Common myeloid progenitor, CD34-positive (primary cell): Measurements from ENCODE around the gene LAMTOR5.
"Not testable (repeated sequence)": the region's sequence is repeated elsewhere in the genome, so short reads cannot be mapped to it uniquely, and the experiment has no call there.

Experiments used
- CTCF ChIA-PET: fragments of 350-600 bp; sonication (Branson Sonifier 250); formaldehyde crosslinking; loops from one replicate; lab custom pipeline; 2021; ENCODE audit warnings: antibody characterized with exemption; lab: Charles Lee
- POLR2A ChIA-PET: fragments of 350-600 bp; sonication (Branson Sonifier 250); formaldehyde crosslinking; loops from one replicate; lab custom pipeline; 2021; ENCODE audit warnings: antibody characterized with exemption; lab: Charles Lee
- DNase-seq, 3 donors: peaks; one replicate each; pipeline versions ENCODE4 v3.0.0 to v3.0.0-alpha.2; 2013
- H3K27ac ChIP-seq, 2 experiments: 1 replicate in 1 of 2; 2 replicates in 1 of 2; pipeline ENCODE4 v1.7.0; 2013; ENCODE audit warnings: inconsistent platforms in 2 of 2, low read length in 2 of 2, mild to moderate bottlenecking in 2 of 2, low read depth in 1 of 2, moderate library complexity in 1 of 2; ENCODE audit not compliant: severe bottlenecking in 2 of 2, insufficient read depth in 1 of 2, poor library complexity in 1 of 2
- H3K27me3 ChIP-seq, 5 experiments: replicated peaks in 2 of 5; 1 replicate in 3 of 5; 2 replicates in 2 of 5; pipeline versions ENCODE4 v1.6.1 to v1.7.0; 2013; ENCODE audit warnings: low read length in 4 of 5, mild to moderate bottlenecking in 2 of 5, moderate library complexity in 2 of 5, inconsistent platforms in 1 of 5; ENCODE audit not compliant: insufficient read depth in 5 of 5, control insufficient read depth in 4 of 5
- H3K36me3 ChIP-seq, 4 experiments: 1 replicate in 2 of 4; 2 replicates in 2 of 4; pipeline versions ENCODE4 v1.6.1 to v1.7.0; 2013; ENCODE audit warnings: low read length in 3 of 4, control low read depth in 1 of 4, mild to moderate bottlenecking in 1 of 4; ENCODE audit not compliant: control insufficient read depth in 4 of 4, insufficient read depth in 4 of 4
- H3K4me1 ChIP-seq, 4 experiments: 1 replicate in 3 of 4; 2 replicates in 1 of 4; pipeline versions ENCODE4 v1.6.1 to v1.7.1; 2013; ENCODE audit warnings: low read length in 3 of 4, mild to moderate bottlenecking in 3 of 4, control low read depth in 1 of 4, inconsistent platforms in 1 of 4, moderate library complexity in 1 of 4; ENCODE audit not compliant: control insufficient read depth in 4 of 4, insufficient read depth in 4 of 4; ENCODE audit errors: control extremely low read depth in 1 of 4
- H3K4me3 ChIP-seq, 7 experiments: 1 replicate in 4 of 7; 2 replicates in 3 of 7; pipeline versions ENCODE4 v1.5.1 to v1.7.0; 2013; ENCODE audit warnings: mild to moderate bottlenecking in 7 of 7, low read length in 6 of 7, moderate library complexity in 6 of 7, inconsistent platforms in 2 of 7, low read depth in 2 of 7, control low read depth in 1 of 7; ENCODE audit not compliant: insufficient read depth in 4 of 7, control insufficient read depth in 1 of 7; ENCODE audit errors: extremely low read depth in 1 of 7
- H3K9me3 ChIP-seq, 5 experiments: 1 replicate in 4 of 5; 2 replicates in 1 of 5; pipeline versions ENCODE4 v1.6.1 to v1.7.1; 2013; ENCODE audit warnings: low read length in 4 of 5, mild to moderate bottlenecking in 2 of 5, inconsistent platforms in 1 of 5, low read depth in 1 of 5, moderate library complexity in 1 of 5; ENCODE audit not compliant: control insufficient read depth in 4 of 5, insufficient read depth in 2 of 5; ENCODE audit errors: control extremely low read depth in 1 of 5
- whole genome bisulfite sequencing: methylation state at CpG from one replicate; pipeline ENCODE4 v1.1.5; 2013; ENCODE audit not compliant: insufficient coverage; 5-methylcytosine and 5-hydroxymethylcytosine counted together

The LAMTOR5 gene

DNA sequence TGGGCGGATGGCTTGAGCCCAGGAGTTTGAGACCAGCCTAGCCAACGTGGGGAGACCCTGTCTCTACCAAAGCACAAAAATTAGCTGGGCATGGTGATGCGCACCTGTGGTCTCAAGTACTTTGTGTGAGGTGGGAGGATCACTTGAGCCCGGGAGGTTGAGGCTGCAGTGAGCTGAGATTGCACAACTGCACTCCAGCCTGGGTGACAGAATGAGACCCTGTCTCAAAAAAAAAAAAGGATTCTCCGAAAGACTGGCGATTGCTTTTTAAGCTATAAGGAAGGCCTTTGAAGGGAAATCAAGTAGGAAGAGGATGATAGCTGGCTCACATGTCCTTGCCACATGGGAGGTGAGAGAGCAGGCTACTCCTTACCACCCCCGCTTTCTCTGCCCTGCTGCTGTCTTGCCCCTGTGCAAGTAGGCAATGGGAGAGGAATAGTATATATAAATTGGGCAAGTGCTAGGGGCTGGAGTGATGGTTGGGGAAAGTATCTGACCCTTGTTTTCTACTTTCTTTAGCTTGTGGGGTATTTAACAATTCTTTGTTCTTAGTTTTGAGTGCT, 3.8 kb upstream of the LAMTOR5 start:
- ChIA-PET CTCF (interaction anchor here (0.8 to 19.7 kb wide), 24 partner anchors 9 to 381 kb away, joined by 3 to 494 read pairs (median 7); partner anchors contain the start of gene PROK1), POLR2A (interaction anchor here (1.0 to 1.1 kb wide), 2 partner anchors 48 to 85 kb away, joined by 3 to 4 read pairs; no protein-coding TSS in a partner anchor)
- H3K27me3 ChIP-seq = no peaks in the 10 kb centered on the region
- WGBS = 79% methylated on average over 6 of the region's 7 CpGs
- no peaks in the 10 kb centered on the region for H3K9me3 ChIP-seq
- DNase-seq = no peak
- H3K4me1 ChIP-seq = peaks cover 8 to 23% (median 14%) of the 10 kb centered on the region in 4 experiments
- no peak overlapping the region for H3K4me3 ChIP-seq
- peaks cover 0 to 4% (median 0%) of the 10 kb centered on the region in 4 experiments for H3K36me3 ChIP-seq
- H3K27ac ChIP-seq = no peak overlapping the region

DNA sequence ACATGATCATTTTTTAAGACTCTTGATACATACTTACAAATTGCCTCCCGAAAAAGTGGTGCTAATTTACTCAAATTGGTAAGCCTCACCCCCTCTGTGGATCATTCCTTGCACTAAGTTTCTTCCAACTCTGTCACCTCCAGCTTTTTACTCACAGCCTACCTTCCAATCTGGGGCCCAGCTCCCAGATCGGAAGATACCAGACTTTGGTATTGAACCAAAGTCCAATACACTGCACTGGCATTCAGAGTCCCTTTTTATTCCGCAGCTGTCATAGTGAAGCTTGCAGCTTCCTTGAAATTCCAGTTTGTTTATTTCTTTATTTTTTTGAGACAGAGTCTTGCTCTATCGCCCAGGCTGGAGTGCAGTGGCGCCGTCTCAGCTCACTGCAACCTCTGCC, 1.8 kb upstream of the LAMTOR5 start:
- peaks cover 12 to 28% (median 16%) of the 10 kb centered on the region in 4 experiments for H3K4me1 ChIP-seq
- no peak for DNase-seq
- 91% methylated on average over 6 of the region's 6 CpGs for WGBS
- H3K27me3 ChIP-seq = no peaks in the 10 kb centered on the region
- no peak overlapping the region for H3K27ac ChIP-seq
- peaks cover 0 to 11% (median 6%) of the 10 kb centered on the region in 4 experiments for H3K36me3 ChIP-seq
- CTCF ChIA-PET = interaction anchor here (0.7 to 19.7 kb wide), 12 partner anchors 9 to 218 kb away, joined by 3 to 494 read pairs (median 4); partner anchors contain the start of genes PROK1 and RBM15
- no peak overlapping the region for H3K4me3 ChIP-seq
- H3K9me3 ChIP-seq = no peaks in the 10 kb centered on the region
- POLR2A ChIA-PET = no interaction called here

DNA sequence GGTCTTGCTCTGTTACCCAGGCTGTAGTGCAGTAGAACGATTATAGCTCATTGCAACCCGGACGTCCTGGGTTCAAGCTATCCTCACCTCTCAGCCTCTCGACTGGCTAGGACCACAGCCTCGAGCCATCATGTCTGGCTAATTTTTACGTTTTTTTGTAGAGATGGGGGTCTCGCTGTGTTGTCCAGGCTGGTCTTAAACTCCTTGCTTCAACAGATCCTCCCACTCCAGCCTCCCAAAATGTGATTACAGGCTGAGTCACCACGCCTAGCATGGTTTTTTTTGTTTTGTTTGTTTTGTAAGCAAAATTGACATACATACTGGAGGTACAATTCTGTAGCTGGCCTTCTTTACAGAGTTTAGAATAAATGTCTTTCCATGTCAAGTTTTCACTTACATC, 994 bp upstream of the LAMTOR5 start:
- no peaks in the 10 kb centered on the region for H3K9me3 ChIP-seq
- H3K36me3 ChIP-seq = peaks cover under 1 to 20% (median 11%) of the 10 kb centered on the region in 4 experiments
- no peaks in the 10 kb centered on the region for H3K27me3 ChIP-seq
- H3K27ac ChIP-seq = peak overlapping the region in 1 of 2 experiments; percentile 94
- H3K4me1 ChIP-seq = peaks cover 12 to 28% (median 16%) of the 10 kb centered on the region in 4 experiments
- POLR2A ChIA-PET = no interaction called here
- 82% methylated on average over 2 of the region's 8 CpGs for WGBS
- CTCF ChIA-PET = interaction anchor here (0.8 to 19.7 kb wide), 13 partner anchors 15 to 217 kb away, joined by 3 to 494 read pairs (median 5); partner anchors contain the start of genes PROK1 and RBM15
- H3K4me3 ChIP-seq = peak overlapping the region in 6 of 7 experiments; percentile 89 to 98 (median 94)
- DNase-seq = no peak

DNA sequence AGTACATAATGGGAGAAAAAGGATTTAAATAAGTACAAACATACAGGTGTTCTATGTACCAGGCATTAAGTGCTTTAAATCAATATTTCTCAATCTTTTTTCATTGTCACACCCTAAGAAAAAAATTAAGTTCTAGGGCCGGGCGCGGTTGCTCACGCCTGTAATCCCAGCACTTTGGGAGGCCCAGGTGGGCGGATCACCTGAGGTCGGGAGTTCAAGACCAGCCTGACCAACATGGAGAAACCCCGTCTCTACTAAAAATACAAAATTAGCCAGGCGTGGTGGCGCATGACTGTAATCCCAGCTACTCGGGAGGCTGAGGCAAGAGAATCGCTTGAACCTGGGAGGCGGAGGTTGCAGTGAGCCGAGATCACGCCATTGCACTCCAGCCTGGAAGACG, 1.1 kb downstream of the LAMTOR5 start:
- Histone ChIP-seq H3K4me1 (peaks cover 12 to 22% (median 14%) of the 10 kb centered on the region in 4 experiments), H3K27ac (peak overlapping the region; percentile 89 to 94), H3K36me3 (peaks cover 14 to 39% (median 27%) of the 10 kb centered on the region in 4 experiments), H3K4me3 (peak overlapping the region in 6 of 7 experiments; percentile 89 to 98 (median 94))
- H3K27me3 ChIP-seq, H3K9me3 ChIP-seq, POLR2A ChIA-PET, DNase-seq: not testable (repeated sequence)
- 80% methylated on average over 1 of the region's 15 CpGs for WGBS
- CTCF ChIA-PET = interaction anchor here (2.5 kb wide), 1 partner anchor 28 kb away, joined by 8 read pairs; no protein-coding TSS in a partner anchor

DNA sequence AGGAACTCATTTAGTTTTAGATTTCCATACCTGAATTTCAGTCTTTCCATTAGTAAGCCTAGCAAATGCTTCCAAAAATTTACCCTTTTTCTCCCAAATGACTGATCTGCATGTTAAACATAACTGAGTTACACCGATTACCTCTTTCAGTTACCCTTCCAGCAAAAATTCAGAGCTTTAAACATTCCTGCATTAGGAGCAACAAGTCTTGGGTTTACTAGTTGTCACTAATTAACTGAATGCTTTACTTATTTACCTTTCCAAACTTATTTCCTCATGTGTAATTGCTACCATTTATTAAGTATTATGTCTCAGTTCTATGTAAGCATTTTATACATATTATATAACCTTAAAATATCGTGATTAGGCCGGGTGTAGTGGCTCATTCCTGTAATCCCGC, 3.1 kb downstream of the LAMTOR5 start:
- peaks cover 20 to 48% (median 39%) of the 10 kb centered on the region in 4 experiments for H3K36me3 ChIP-seq
- no peaks in the 10 kb centered on the region for H3K27me3 ChIP-seq
- no peak for DNase-seq
- H3K9me3 ChIP-seq = no peaks in the 10 kb centered on the region
- peaks cover 12 to 22% (median 14%) of the 10 kb centered on the region in 4 experiments for H3K4me1 ChIP-seq
- no peak overlapping the region for H3K4me3 ChIP-seq
- ChIA-PET POLR2A (interaction anchor here (1.4 kb wide), 1 partner anchor 66 kb away, joined by 4 read pairs; no protein-coding TSS in a partner anchor), CTCF (interaction anchor here (1.0 to 2.7 kb wide), 2 partner anchors 21 to 56 kb away, joined by 3 to 8 read pairs; no protein-coding TSS in a partner anchor)
- 91% methylated on average over 3 of the region's 4 CpGs for WGBS
- H3K27ac ChIP-seq = no peak overlapping the region

DNA sequence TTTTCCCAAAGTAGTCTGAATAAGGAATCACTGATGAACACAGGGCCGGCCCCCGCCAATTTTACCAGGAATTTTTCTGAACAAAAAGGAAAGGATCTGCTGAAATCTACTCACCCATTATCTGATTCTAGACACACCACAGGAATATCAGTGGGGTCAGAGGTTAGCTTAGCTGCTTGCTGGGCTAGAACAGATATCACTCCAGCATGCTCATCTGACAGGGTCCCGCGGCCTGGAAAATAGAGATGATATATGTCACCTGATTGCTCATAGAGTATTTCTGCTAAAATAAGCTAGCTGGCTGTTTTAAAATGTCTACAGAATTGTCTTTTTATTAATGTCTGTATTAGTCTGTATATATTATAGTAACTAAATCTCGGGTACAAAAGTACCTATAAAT, 3.7 kb downstream of the LAMTOR5 start:
- 100% methylated on average over 3 of the region's 5 CpGs for WGBS
- POLR2A ChIA-PET = interaction anchor here (0.7 to 1.4 kb wide), 2 partner anchors 36 to 66 kb away, joined by 3 to 4 read pairs; no protein-coding TSS in a partner anchor
- Histone ChIP-seq H3K4me3 (no peak overlapping the region), H3K9me3 (no peaks in the 10 kb centered on the region), H3K27ac (peak overlapping the region in 1 of 2 experiments; percentile 14), H3K36me3 (peaks cover 20 to 51% (median 41%) of the 10 kb centered on the region in 4 experiments), H3K27me3 (no peaks in the 10 kb centered on the region), H3K4me1 (peaks cover 11 to 20% (median 13%) of the 10 kb centered on the region in 4 experiments)
- CTCF ChIA-PET = interaction anchor here (1.0 to 2.7 kb wide), 3 partner anchors 21 to 64 kb away, joined by 3 to 8 read pairs (median 5); partner anchors contain the start of gene RBM15
- no peak for DNase-seq
